ENCODE results near the gene PRKCE.

The PRKCE gene

GRCh38 chr2:46101557-46102220 lies 450.2 kb downstream of the PRKCE start:
- DNase-seq: no peak
- Mint-ChIP-seq H3K27me3 (no peaks in the 10 kb centered on the region), H3K4me3 (no peak overlapping the region), H3K9me3 (peaks cover 7% of the 10 kb centered on the region), H3K4me1 (peaks cover 16% of the 10 kb centered on the region), H3K36me3 (peaks cover 3% of the 10 kb centered on the region), H3K27ac (no peak overlapping the region)
- CTCF ChIA-PET: no interaction called here

DNA sequence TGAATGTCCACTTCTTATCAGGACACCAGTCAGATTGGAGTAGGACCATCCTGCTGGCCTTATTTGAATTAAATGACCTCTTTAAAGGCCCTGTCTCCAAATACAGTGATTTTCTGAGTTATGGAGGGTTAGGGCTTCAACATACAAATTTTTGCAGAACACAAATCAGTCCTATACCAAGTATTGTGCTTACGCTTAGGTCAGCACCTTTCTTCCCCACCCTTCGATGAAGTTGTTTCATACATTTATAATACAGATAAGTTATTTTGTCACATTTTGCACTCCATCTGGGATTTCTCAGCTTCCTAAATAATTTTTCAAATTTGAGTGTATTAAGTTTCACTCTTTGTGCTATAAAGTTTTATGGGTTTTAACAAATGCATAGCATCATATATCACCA lies 455.2 kb downstream of the PRKCE start:
- no peaks in the 10 kb centered on the region for H3K27me3 Mint-ChIP-seq
- CTCF ChIA-PET: no interaction called here
- H3K4me1 Mint-ChIP-seq: no peaks in the 10 kb centered on the region
- peaks cover 3% of the 10 kb centered on the region for H3K36me3 Mint-ChIP-seq
- peaks cover 7% of the 10 kb centered on the region for H3K9me3 Mint-ChIP-seq
- no peak overlapping the region for H3K4me3 Mint-ChIP-seq
- no peak for DNase-seq
- H3K27ac Mint-ChIP-seq: no peak overlapping the region

GRCh38 chr2:46114996-46115395 lies 463.5 kb downstream of the PRKCE start:
- Mint-ChIP-seq H3K27me3 (peaks cover 9% of the 10 kb centered on the region), H3K4me1 (no peaks in the 10 kb centered on the region), H3K36me3 (no peaks in the 10 kb centered on the region), H3K27ac (no peak overlapping the region), H3K9me3 (no peaks in the 10 kb centered on the region), H3K4me3 (no peak overlapping the region)
- no peak for DNase-seq
- CTCF ChIA-PET: no interaction called here

- H3K36me3 Mint-ChIP-seq: no peaks in the 10 kb centered on the region
- peaks cover 9% of the 10 kb centered on the region for H3K27me3 Mint-ChIP-seq
- no peak overlapping the region for H3K4me3 Mint-ChIP-seq
- DNase-seq: no peak
- CTCF ChIA-PET: no interaction called here
- H3K27ac Mint-ChIP-seq: no peak overlapping the region
- no peaks in the 10 kb centered on the region for H3K4me1 Mint-ChIP-seq
- H3K9me3 Mint-ChIP-seq: no peaks in the 10 kb centered on the region
These were observed 464.7 kb downstream of the PRKCE start for GRCh38 chr2:46116150-46116549.

- no peaks in the 10 kb centered on the region for H3K36me3 Mint-ChIP-seq
- no peaks in the 10 kb centered on the region for H3K9me3 Mint-ChIP-seq
- no peak overlapping the region for H3K4me3 Mint-ChIP-seq
- H3K27ac Mint-ChIP-seq: no peak overlapping the region
- CTCF ChIA-PET: no interaction called here
- no peaks in the 10 kb centered on the region for H3K4me1 Mint-ChIP-seq
- DNase-seq: no peak
- peaks cover 9% of the 10 kb centered on the region for H3K27me3 Mint-ChIP-seq
These were observed 465.1 kb downstream of the PRKCE start for GRCh38 chr2:46116553-46116991.

- peaks cover 9% of the 10 kb centered on the region for H3K27me3 Mint-ChIP-seq
- H3K36me3 Mint-ChIP-seq: no peaks in the 10 kb centered on the region
- H3K4me3 Mint-ChIP-seq: no peak overlapping the region
- no peak for DNase-seq
- no peak overlapping the region for H3K27ac Mint-ChIP-seq
- no peaks in the 10 kb centered on the region for H3K9me3 Mint-ChIP-seq
- no peaks in the 10 kb centered on the region for H3K4me1 Mint-ChIP-seq
- CTCF ChIA-PET: interaction anchor here (0.6 kb wide), 1 partner anchor 254 kb away, joined by 3 read pairs; no protein-coding TSS in a partner anchor
These were observed 465.9 kb downstream of the PRKCE start for GRCh38 chr2:46117379-46117778.

DNA sequence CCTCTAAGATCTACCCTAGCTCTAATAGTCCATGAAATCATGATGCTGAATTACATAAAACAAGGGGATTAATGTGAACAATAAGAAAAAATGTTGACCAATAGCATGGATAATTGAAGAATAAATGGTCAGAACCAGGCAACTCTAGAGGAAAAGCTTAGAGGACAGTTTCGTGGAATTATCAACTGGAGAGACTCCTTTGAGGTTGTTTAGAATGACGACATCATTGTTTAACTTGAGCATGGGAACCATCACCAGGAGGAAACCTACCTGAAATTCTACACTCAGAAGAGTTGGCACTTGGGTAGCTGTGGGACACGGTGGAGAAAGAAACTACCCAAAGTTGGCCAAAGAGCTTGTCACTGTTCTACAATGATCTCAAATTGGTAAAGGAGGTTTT lies 466.5 kb downstream of the PRKCE start:
- no peaks in the 10 kb centered on the region for H3K4me1 Mint-ChIP-seq
- CTCF ChIA-PET: interaction anchor here (0.6 kb wide), 1 partner anchor 254 kb away, joined by 3 read pairs; no protein-coding TSS in a partner anchor
- no peaks in the 10 kb centered on the region for H3K36me3 Mint-ChIP-seq
- no peaks in the 10 kb centered on the region for H3K9me3 Mint-ChIP-seq
- H3K27me3 Mint-ChIP-seq: peaks cover 9% of the 10 kb centered on the region
- no peak overlapping the region for H3K27ac Mint-ChIP-seq
- DNase-seq: no peak
- no peak overlapping the region for H3K4me3 Mint-ChIP-seq

DNA sequence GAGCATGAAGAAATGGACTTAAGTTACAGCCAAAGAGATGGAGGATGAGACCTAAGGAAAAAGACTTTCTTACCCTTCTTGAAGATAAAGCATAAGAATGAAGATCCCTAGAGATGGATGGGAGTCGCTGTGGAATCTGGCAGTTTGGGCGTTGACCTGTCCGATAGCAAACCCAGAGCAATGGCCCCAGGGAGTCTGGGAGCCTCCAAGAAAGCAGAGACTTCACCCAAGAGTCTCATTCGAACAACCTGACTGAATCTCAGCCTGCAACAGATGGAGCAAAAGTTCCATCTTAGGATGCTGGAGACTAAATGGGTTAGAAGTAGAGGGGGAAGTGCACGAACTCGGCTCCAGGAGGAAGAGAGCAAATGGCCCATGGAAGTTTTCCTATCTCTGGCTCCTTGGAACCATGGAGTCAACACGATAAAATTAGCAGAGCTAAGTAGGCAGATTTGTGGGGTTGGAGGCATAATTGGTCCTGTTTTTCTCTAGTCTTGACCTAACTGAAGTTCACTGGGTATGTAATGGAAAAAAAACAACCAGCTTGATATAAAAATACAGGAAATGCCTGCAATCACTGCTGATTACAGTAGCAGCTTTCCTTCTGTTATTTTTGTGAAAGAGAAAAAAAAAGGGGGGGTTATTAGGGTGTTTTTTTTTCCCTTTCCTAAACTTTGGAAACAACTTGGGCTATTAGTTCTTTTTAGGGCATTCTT lies 467.3 kb downstream of the PRKCE start:
- H3K9me3 Mint-ChIP-seq: no peaks in the 10 kb centered on the region
- no peaks in the 10 kb centered on the region for H3K4me1 Mint-ChIP-seq
- H3K4me3 Mint-ChIP-seq: no peak overlapping the region
- H3K27me3 Mint-ChIP-seq: peaks cover 9% of the 10 kb centered on the region
- no peak overlapping the region for H3K27ac Mint-ChIP-seq
- no peak for DNase-seq
- CTCF ChIA-PET: no interaction called here
- no peaks in the 10 kb centered on the region for H3K36me3 Mint-ChIP-seq

DNA sequence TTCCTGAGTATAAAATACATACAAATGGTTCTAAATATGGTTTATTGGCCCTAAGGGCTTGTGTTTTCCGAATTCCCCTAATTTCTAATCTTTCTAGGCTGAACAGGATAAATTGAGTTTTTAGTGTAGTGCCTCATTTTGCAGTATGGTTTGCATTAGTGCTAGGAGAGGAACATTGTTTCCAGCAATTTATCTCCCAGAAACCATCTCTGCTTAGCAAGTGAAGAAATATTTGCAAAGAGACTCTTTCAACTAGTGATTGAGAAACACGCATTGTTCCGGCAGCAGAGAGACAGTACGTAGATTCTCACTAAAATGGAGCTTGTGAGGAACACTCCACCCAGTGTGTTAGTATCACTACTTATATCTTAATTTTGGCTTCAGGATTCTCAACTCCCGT lies 468.0 kb downstream of the PRKCE start:
- H3K27me3 Mint-ChIP-seq: peaks cover 9% of the 10 kb centered on the region
- no peak overlapping the region for H3K27ac Mint-ChIP-seq
- CTCF ChIA-PET: no interaction called here
- H3K9me3 Mint-ChIP-seq: no peaks in the 10 kb centered on the region
- no peak for DNase-seq
- no peaks in the 10 kb centered on the region for H3K4me1 Mint-ChIP-seq
- H3K36me3 Mint-ChIP-seq: no peaks in the 10 kb centered on the region
- H3K4me3 Mint-ChIP-seq: no peak overlapping the region

GRCh38 chr2:46120792-46121555 lies 469.5 kb downstream of the PRKCE start:
- no peak for DNase-seq
- Mint-ChIP-seq H3K9me3 (no peaks in the 10 kb centered on the region), H3K36me3 (no peaks in the 10 kb centered on the region), H3K27me3 (peaks cover 9% of the 10 kb centered on the region), H3K4me1 (no peaks in the 10 kb centered on the region), H3K27ac (no peak overlapping the region), H3K4me3 (no peak overlapping the region)
- CTCF ChIA-PET: no interaction called here

GRCh38 chr2:46122318-46122976 lies 471.0 kb downstream of the PRKCE start:
- Mint-ChIP-seq H3K27ac (no peak overlapping the region), H3K4me3 (no peak overlapping the region), H3K36me3 (no peaks in the 10 kb centered on the region), H3K4me1 (no peaks in the 10 kb centered on the region), H3K27me3 (peaks cover 5% of the 10 kb centered on the region), H3K9me3 (no peaks in the 10 kb centered on the region)
- CTCF ChIA-PET: no interaction called here
- no peak for DNase-seq

GRCh38 chr2:46123013-46123412 lies 471.5 kb downstream of the PRKCE start:
- Mint-ChIP-seq H3K4me3 (no peak overlapping the region), H3K9me3 (no peaks in the 10 kb centered on the region), H3K27me3 (peaks cover 5% of the 10 kb centered on the region), H3K36me3 (no peaks in the 10 kb centered on the region), H3K27ac (no peak overlapping the region), H3K4me1 (no peaks in the 10 kb centered on the region)
- no peak for DNase-seq
- CTCF ChIA-PET: no interaction called here

DNA sequence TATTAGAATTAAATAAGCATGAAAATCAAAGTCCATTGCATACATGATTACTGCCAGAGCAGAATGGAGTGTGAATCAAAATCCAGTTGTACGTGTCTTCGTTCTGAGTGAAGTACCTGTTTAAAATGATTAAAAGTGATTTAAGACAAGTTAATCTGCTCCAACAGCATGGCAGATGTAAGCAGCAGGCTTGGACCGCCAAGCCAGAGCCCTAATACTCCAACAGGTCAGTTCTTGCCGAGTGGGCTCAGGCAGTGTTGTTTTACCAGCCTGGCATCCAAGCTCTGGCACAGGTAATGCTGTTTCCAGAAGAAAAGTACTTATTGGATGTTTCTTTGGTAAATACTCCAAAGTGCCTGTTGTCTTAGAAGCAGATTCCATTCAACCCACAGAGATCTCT lies 474.3 kb downstream of the PRKCE start:
- DNase-seq: no peak
- Mint-ChIP-seq H3K27me3 (no peaks in the 10 kb centered on the region), H3K4me3 (no peak overlapping the region), H3K4me1 (no peaks in the 10 kb centered on the region), H3K9me3 (no peaks in the 10 kb centered on the region), H3K27ac (no peak overlapping the region), H3K36me3 (no peaks in the 10 kb centered on the region)
- CTCF ChIA-PET: no interaction called here

- H3K36me3 Mint-ChIP-seq: no peaks in the 10 kb centered on the region
- CTCF ChIA-PET: interaction anchor here (1.4 kb wide), 1 partner anchor 168 kb away, joined by 5 read pairs; no protein-coding TSS in a partner anchor
- no peak for DNase-seq
- no peaks in the 10 kb centered on the region for H3K4me1 Mint-ChIP-seq
- H3K27me3 Mint-ChIP-seq: peaks cover 3% of the 10 kb centered on the region
- H3K4me3 Mint-ChIP-seq: no peak overlapping the region
- no peaks in the 10 kb centered on the region for H3K9me3 Mint-ChIP-seq
- no peak overlapping the region for H3K27ac Mint-ChIP-seq
These were observed 475.1 kb downstream of the PRKCE start for GRCh38 chr2:46126571-46126970.
